DND-41 (cell line): ENCODE measurements around the gene PFKFB1.

Experiments used
- EZH2 ChIP-seq: IDR thresholded peaks from 3 replicates; pipeline ENCODE4 v1.6.1; 2012; ENCODE audit warnings: borderline replicate concordance, low read depth, mild to moderate bottlenecking, moderate library complexity, low read length, inconsistent platforms; ENCODE audit not compliant: severe bottlenecking
- TF ChIP-seq, protein P1 (sequence below): IDR thresholded peaks from 2 replicates; pipeline ENCODE4 v1.5.1; 2012; ENCODE audit warnings: borderline replicate concordance, low read length, moderate library complexity, mild to moderate bottlenecking; ENCODE audit not compliant: poor library complexity, severe bottlenecking; ENCODE audit errors: extremely low read depth

GRCh38 chrX:54944816-54945215 lies 49.2 kb downstream of the PFKFB1 start:
- TF ChIP-seq, protein P1, sequence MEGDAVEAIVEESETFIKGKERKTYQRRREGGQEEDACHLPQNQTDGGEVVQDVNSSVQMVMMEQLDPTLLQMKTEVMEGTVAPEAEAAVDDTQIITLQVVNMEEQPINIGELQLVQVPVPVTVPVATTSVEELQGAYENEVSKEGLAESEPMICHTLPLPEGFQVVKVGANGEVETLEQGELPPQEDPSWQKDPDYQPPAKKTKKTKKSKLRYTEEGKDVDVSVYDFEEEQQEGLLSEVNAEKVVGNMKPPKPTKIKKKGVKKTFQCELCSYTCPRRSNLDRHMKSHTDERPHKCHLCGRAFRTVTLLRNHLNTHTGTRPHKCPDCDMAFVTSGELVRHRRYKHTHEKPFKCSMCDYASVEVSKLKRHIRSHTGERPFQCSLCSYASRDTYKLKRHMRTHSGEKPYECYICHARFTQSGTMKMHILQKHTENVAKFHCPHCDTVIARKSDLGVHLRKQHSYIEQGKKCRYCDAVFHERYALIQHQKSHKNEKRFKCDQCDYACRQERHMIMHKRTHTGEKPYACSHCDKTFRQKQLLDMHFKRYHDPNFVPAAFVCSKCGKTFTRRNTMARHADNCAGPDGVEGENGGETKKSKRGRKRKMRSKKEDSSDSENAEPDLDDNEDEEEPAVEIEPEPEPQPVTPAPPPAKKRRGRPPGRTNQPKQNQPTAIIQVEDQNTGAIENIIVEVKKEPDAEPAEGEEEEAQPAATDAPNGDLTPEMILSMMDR, result no peak
- TF ChIP-seq EZH2, result no peak
